ENCODE measurements around the gene CD300LF.

The CD300LF gene

GRCh38 chr17:74711058-74711824 lies 1.5 kb downstream of the CD300LF start:
- H3K4me1 ChIP-seq (ENCODE audit: insufficient read depth, low read length, severe bottlenecking) = no peaks in the 10 kb centered on the region
- H3K4me2 ChIP-seq (ENCODE audit: low read length) = no peak overlapping the region
- H2AFZ ChIP-seq (ENCODE audit: low read length) = no peak overlapping the region
- H3K79me2 ChIP-seq (ENCODE audit: insufficient read depth, low read length) = no peaks in the 10 kb centered on the region
- H3K9me3 ChIP-seq (ENCODE audit: low read length) = no peaks in the 10 kb centered on the region
- no peaks in the 10 kb centered on the region for H3K27me3 ChIP-seq (ENCODE audit: insufficient read depth, low read length)
- H3K4me3 ChIP-seq (ENCODE audit: low read depth, low read length, poor library complexity, severe bottlenecking) = no peak overlapping the region
- H3F3A ChIP-seq (ENCODE audit: insufficient read depth, low read length) = no peaks in the 10 kb centered on the region
- no peaks in the 10 kb centered on the region for H3K9me2 ChIP-seq (ENCODE audit: low read depth, low read length)
- no peak overlapping the region for H3K9ac ChIP-seq (ENCODE audit: low read length)
- TF ChIP-seq EZH2 (IDR thresholded peaks at IDR 0.05; ENCODE audit: borderline replicate concordance, low read length) (no peak), CTCF (IDR thresholded peaks at IDR 0.05; ENCODE audit: low read length) (no peak)
- H3K27ac ChIP-seq (ENCODE audit: low read depth, low read length, poor library complexity, severe bottlenecking) = no peak overlapping the region
- H4K20me1 ChIP-seq (ENCODE audit: insufficient read depth, low read length) = no peaks in the 10 kb centered on the region
- H3K36me3 ChIP-seq (ENCODE audit: insufficient read depth, low read length) = no peaks in the 10 kb centered on the region

- H3K27ac ChIP-seq (ENCODE audit: low read depth, low read length, poor library complexity, severe bottlenecking) = no peak overlapping the region
- H3K79me2 ChIP-seq (ENCODE audit: insufficient read depth, low read length) = no peaks in the 10 kb centered on the region
- no peak overlapping the region for H3K4me2 ChIP-seq (ENCODE audit: low read length)
- no peak overlapping the region for H2AFZ ChIP-seq (ENCODE audit: low read length)
- no peaks in the 10 kb centered on the region for H4K20me1 ChIP-seq (ENCODE audit: insufficient read depth, low read length)
- H3F3A ChIP-seq (ENCODE audit: insufficient read depth, low read length) = no peaks in the 10 kb centered on the region
- H3K4me1 ChIP-seq (ENCODE audit: insufficient read depth, low read length, severe bottlenecking) = no peaks in the 10 kb centered on the region
- no peaks in the 10 kb centered on the region for H3K9me2 ChIP-seq (ENCODE audit: low read depth, low read length)
- H3K4me3 ChIP-seq (ENCODE audit: low read depth, low read length, poor library complexity, severe bottlenecking) = no peak overlapping the region
- H3K36me3 ChIP-seq (ENCODE audit: insufficient read depth, low read length) = no peaks in the 10 kb centered on the region
- TF ChIP-seq EZH2 (IDR thresholded peaks at IDR 0.05; ENCODE audit: borderline replicate concordance, low read length) (no peak), CTCF (IDR thresholded peaks at IDR 0.05; ENCODE audit: low read length) (no peak)
- no peak overlapping the region for H3K9ac ChIP-seq (ENCODE audit: low read length)
- H3K9me3 ChIP-seq (ENCODE audit: low read length) = no peaks in the 10 kb centered on the region
- no peaks in the 10 kb centered on the region for H3K27me3 ChIP-seq (ENCODE audit: insufficient read depth, low read length)
These were observed 8.2 kb downstream of the CD300LF start for GRCh38 chr17:74704544-74704943.

GRCh38 chr17:74703311-74703710 lies 9.4 kb downstream of the CD300LF start:
- no peaks in the 10 kb centered on the region for H3K9me3 ChIP-seq (ENCODE audit: low read length)
- no peak overlapping the region for H3K27ac ChIP-seq (ENCODE audit: low read depth, low read length, poor library complexity, severe bottlenecking)
- H2AFZ ChIP-seq (ENCODE audit: low read length) = no peak overlapping the region
- H3K27me3 ChIP-seq (ENCODE audit: insufficient read depth, low read length) = no peaks in the 10 kb centered on the region
- no peak overlapping the region for H3K4me3 ChIP-seq (ENCODE audit: low read depth, low read length, poor library complexity, severe bottlenecking)
- no peaks in the 10 kb centered on the region for H3K9me2 ChIP-seq (ENCODE audit: low read depth, low read length)
- H4K20me1 ChIP-seq (ENCODE audit: insufficient read depth, low read length) = no peaks in the 10 kb centered on the region
- no peaks in the 10 kb centered on the region for H3K4me1 ChIP-seq (ENCODE audit: insufficient read depth, low read length, severe bottlenecking)
- H3K9ac ChIP-seq (ENCODE audit: low read length) = no peak overlapping the region
- H3K4me2 ChIP-seq (ENCODE audit: low read length) = no peak overlapping the region
- no peaks in the 10 kb centered on the region for H3F3A ChIP-seq (ENCODE audit: insufficient read depth, low read length)
- H3K36me3 ChIP-seq (ENCODE audit: insufficient read depth, low read length) = no peaks in the 10 kb centered on the region
- H3K79me2 ChIP-seq (ENCODE audit: insufficient read depth, low read length) = no peaks in the 10 kb centered on the region
- no peak for TF ChIP-seq CTCF (IDR thresholded peaks at IDR 0.05; ENCODE audit: low read length)
- TF ChIP-seq EZH2 (IDR thresholded peaks at IDR 0.05; ENCODE audit: borderline replicate concordance, low read length) = no peak

All from OCI-LY1 (cell line).